OCI-LY1 (cell line): ENCODE data around the gene GANAB.

Source experiments
- EZH2 ChIP-seq: fragments of 200-600 bp; sonication (generic), shearing (Covaris generic); IDR thresholded peaks from 2 replicates; pipeline ENCODE4 v1.8.0; 2017; ENCODE audit warnings: borderline replicate concordance, mixed run types, mild to moderate bottlenecking, antibody characterized with exemption, low read length, moderate library complexity, mixed read lengths
- TF ChIP-seq, protein P1 (sequence below): fragments of 200-600 bp; sonication (generic), shearing (Covaris generic); IDR thresholded peaks from 2 replicates; pipeline ENCODE4 v1.5.1; 2017; ENCODE audit warnings: mild to moderate bottlenecking, antibody characterized with exemption, low read length, moderate library complexity, mixed read lengths

DNA sequence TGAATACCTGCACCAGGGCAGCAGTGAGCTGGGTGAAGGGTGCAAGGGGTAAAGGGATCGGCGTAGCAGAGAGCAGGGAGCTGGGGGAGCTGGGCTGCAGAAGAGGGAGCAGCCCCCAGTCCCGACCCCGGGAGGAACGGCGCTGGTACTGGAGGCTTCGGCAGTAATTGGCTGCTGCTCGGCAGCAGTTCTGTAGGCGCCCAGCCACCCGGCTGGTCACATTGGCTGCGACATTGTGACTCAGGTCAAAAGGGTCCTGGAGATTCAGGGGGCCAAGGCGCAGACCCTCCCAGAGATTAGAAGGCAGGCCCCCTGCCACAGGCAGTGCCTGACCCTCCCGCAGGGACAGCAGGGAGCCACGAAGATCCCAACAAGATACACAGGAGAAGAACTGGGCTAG lies 70.6 kb downstream of the GANAB start:
- TF ChIP-seq, protein P1, sequence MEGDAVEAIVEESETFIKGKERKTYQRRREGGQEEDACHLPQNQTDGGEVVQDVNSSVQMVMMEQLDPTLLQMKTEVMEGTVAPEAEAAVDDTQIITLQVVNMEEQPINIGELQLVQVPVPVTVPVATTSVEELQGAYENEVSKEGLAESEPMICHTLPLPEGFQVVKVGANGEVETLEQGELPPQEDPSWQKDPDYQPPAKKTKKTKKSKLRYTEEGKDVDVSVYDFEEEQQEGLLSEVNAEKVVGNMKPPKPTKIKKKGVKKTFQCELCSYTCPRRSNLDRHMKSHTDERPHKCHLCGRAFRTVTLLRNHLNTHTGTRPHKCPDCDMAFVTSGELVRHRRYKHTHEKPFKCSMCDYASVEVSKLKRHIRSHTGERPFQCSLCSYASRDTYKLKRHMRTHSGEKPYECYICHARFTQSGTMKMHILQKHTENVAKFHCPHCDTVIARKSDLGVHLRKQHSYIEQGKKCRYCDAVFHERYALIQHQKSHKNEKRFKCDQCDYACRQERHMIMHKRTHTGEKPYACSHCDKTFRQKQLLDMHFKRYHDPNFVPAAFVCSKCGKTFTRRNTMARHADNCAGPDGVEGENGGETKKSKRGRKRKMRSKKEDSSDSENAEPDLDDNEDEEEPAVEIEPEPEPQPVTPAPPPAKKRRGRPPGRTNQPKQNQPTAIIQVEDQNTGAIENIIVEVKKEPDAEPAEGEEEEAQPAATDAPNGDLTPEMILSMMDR = no peak
- no peak for TF ChIP-seq EZH2
